HG03457 (cell line): ENCODE data around the gene FUT7.
"Not testable (repeated sequence)": the region's sequence is repeated elsewhere in the genome, so short reads cannot be mapped to it uniquely, and the experiment has no call there.

Experiments used
- ATAC-seq: cut with Tn5 transposase; IDR thresholded peaks from one replicate; pipeline ENCODE4 v1.9.1; 2021; ENCODE audit warnings: moderate number of reproducible peaks; ENCODE audit not compliant: unreplicated experiment

Gene FUT7

GRCh38 chr9:137006116-137007003, 25.5 kb downstream of the FUT7 start:
- ATAC-seq, result no peak

GRCh38 chr9:137004285-137004684, 27.6 kb downstream of the FUT7 start:
- not testable (repeated sequence) for ATAC-seq

- no peak for ATAC-seq
These were observed 29.2 kb downstream of the FUT7 start for GRCh38 chr9:137002646-137003041.

- ATAC-seq, result no peak
These were observed 29.8 kb downstream of the FUT7 start for GRCh38 chr9:137001857-137002645.

- no peak for ATAC-seq
These were observed 31.5 kb downstream of the FUT7 start for GRCh38 chr9:137000177-137000930.

- ATAC-seq, result no peak
These were observed 34.1 kb downstream of the FUT7 start for GRCh38 chr9:136997830-136998234.

GRCh38 chr9:136997371-136997770, 34.5 kb downstream of the FUT7 start:
- no peak for ATAC-seq

- no peak for ATAC-seq
These were observed 35.3 kb downstream of the FUT7 start, which contains the start of gene CLIC3 for GRCh38 chr9:136996361-136997292. Gene CLIC3, minus strand, starts transcription at chr9:136996568. Its CDS starts 25 bp downstream, at chr9:136996543.

- ATAC-seq, result no peak
These were observed 36.0 kb downstream of the FUT7 start for GRCh38 chr9:136995772-136996311.

- ATAC-seq, result no peak
These were observed 36.5 kb downstream of the FUT7 start for GRCh38 chr9:136995362-136995761.

GRCh38 chr9:136994888-136995230, 37.0 kb downstream of the FUT7 start:
- ATAC-seq, result no peak

GRCh38 chr9:136994180-136994887, 37.6 kb downstream of the FUT7 start:
- no peak for ATAC-seq

- ATAC-seq, result no peak
These were observed 39.0 kb downstream of the FUT7 start for GRCh38 chr9:136992819-136993369.

- ATAC-seq, result peak; percentile 56
These were observed 39.7 kb downstream of the FUT7 start, which contains the start of gene PAXX for GRCh38 chr9:136991993-136992818. Gene PAXX, plus strand, starts transcription at chr9:136992422. Its CDS starts 22 bp downstream, at chr9:136992444.

- ATAC-seq, result no peak
These were observed 41.5 kb downstream of the FUT7 start for GRCh38 chr9:136990242-136990911.

GRCh38 chr9:136988872-136989271, 43.0 kb downstream of the FUT7 start:
- no peak for ATAC-seq

GRCh38 chr9:136985853-136986252, 46.0 kb downstream of the FUT7 start:
- ATAC-seq, result no peak
